Activated effector memory CD4-positive, alpha-beta T cell treated with Interleukin-2 at 50 U/mL for 16 hours (primary cell): ENCODE measurements around the gene MSL3.
A peak's percentile ranks its signal among the peaks of the same experiment; 100 is the strongest.

ENCODE experiments used
- DNase-seq: peaks from one replicate; pipeline ENCODE4 v3.0.0-alpha.2; 2020

Gene MSL3

DNA sequence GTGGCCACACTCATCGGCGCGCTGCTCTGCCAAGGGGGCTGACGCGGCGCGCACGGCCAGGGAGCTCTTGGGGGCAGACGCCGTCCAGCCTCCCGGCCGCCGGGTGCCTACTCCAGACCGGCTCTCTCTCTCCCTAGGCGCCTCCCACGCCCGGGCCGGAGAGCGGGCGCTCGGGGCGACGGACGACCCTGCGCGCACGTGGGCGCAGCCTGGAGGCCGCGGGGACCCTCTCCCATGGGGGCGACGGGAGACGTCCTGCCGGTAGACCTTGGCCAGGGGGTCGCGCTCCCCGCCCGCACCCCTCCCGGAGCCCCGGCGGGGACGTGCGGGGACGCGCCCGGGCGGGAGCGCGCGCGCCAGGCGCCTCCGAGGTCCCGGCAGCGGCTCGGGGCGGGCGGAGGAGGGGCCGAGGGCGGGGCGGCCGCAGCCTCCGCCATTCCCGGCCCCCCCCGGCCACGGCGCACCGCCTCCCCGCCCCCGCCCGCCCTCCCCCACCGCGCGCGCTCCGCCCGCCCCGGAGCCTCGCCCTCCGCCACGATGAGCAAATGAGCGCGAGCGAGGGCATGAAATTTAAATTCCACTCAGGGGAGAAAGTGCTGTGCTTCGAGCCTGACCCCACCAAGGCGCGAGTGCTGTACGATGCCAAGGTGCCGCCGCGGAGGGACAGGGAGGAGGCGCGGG, at the start of gene MSL3:
Gene MSL3 (plus strand): TSS at position 519 of the 681 bp plus-strand sequence. CDS start 27 bp downstream, at position 546.
- peak; percentile 55 for DNase-seq

GRCh38 chrX:11722304-11722703, 35.7 kb upstream of the MSL3 start:
- no peak for DNase-seq

DNA sequence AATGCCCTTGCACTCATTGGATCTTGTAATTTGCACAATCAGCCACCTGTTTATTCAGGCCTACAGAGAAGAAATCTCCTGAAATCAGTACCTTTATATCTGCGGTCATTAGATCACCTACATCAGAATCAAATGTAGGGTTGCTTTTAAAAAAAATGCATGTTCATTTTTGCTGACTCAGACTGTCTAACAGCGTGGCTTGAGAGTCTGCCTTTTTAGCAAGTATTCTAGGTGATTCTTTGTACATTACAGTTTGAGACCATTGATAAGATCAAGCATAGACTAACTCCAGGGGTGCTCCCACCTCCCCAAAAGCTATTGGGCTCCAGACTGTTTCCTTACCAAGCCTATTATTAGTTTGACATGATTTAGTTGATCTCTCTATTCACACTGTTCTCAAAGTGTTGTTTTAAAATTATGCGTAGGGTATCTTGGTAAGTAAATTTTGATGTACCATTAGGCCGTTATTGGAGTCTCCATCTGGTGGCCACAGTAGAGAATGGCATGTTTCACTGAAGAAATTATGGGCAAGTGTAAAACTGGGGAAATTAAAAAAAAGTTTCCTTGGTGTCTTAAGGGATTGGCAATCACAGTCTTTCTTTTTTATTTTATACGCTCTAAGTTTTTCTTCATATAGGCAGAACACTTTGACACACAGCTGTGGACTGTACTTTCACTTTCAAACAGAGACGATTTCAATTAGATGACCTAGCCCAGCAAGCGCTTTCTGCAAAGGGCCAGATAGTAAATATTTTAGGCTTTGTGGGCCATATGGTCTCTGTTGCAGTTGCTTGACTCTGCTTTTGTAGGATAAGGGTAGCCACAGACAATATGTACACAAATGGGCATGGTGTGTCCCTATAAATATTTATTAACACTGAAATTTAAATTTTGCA, 33.7 kb upstream of the MSL3 start:
- no peak for DNase-seq

DNA sequence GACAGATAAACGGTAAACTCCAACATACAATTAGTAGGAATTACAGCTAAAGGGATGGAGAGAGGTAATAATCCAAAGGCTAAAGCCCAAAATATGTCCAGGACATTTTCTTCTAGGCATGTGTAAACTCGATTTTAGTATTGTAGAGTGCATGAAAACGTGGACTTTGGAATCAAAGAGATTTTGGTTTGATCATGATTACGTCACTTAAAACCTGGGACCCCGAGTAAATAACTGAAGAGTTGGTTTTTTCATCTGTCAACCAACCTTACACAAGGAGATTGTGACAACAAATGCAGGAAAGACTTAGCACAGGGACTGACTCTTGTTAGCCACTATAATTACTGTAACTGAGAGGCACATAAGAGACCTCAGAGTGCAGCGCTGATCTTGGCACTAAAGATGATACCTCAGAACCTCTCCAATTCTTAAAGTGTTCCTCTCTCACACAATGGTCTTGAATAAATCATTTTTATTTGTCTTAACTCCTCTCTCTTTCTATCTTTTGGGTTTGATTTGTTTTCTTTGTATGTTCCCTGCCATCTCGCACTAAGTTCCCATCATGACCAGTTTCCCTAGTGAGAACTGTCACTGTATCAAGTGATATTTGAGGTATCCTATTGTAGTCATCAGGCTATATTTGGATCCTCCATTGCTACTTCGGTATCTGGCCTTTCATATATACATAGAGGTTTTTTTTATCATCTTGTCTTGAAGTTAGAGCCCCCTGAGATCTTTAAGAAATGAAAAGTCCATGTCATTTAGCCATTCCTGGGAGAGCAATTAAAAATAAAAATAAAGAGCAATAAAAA, 32.2 kb upstream of the MSL3 start:
- no peak for DNase-seq

DNA sequence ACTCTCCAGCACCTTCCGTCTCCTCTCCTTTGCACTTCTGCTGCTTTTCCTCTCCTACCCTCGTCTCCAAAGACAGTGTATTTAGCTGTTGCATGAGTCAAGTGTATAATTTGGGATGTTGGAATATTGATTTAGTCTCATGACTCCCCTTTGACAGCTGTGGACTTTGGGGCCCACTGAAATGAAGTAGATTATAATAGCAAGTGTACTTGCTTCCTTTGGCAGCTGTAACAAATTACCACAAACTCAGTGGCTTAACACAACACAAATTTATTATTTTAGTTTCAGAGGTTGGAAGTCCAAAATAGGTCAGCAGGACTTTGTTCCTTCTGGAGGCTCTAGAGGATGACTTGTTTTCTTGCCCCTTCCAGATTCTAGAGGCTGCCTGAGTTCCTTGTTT, 29.5 kb upstream of the MSL3 start:
- no peak for DNase-seq

DNA sequence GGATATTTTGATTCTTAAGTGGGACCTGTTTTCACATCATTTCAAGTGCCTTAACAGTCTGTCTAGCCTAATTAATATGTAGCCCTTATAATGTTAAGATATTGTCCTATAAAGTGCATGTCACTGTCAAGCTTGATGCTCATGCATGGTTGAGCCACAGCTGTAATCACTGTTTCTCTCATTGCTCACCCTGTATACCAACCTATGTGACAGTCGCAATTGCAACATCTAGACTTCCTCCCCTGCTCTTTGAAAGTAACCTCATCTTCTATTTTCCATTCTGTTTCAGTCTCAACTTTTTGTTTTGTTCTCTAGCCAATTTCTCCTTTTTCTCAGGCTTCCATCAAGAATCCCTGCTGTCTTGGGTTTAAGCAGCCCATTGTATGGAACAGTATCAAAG, 24.4 kb upstream of the MSL3 start:
- DNase-seq: no peak

- DNase-seq: no peak
Observed at GRCh38 chrX:11739776-11740175, 18.3 kb upstream of the MSL3 start.

DNA sequence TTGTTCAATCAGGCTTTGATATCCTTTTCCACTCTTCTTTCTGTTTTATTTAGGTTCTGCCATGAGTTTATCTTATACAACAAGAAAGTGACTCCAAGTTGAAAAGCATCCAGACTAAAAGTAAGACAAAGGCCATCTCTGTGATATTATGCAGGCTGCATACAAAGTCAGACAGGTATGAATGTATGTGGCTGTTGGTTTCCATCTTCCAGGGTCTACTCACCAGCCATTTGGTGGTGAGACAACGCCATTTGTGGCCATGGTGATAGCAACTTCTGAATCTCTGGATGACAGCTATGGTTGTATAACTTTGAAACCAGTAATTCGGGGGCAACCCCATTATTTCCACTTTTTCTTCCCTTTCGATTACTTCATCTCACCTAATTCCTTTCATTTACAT, 17.2 kb upstream of the MSL3 start:
- no peak for DNase-seq

GRCh38 chrX:11741574-11741973, 16.5 kb upstream of the MSL3 start:
- no peak for DNase-seq

DNA sequence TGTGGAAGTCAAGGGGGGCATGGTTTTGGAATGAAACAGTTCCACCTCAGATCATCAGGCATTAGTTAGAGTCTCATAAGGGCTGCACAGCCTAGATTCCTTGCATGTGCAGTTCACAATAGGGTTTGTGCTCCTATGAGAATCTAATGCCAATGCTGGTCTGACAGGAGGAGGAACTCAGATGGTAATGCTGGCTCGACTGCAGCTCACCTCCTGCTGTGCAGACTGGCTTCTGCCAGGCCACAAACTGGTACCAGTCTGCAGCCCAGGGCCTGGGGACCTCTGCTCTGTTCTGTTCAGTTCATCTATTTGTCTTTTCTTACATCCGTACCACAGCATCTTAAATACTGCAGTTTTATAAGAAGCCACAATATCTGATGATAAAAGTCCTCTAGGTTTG, 12.2 kb upstream of the MSL3 start:
- DNase-seq: no peak

GRCh38 chrX:11750046-11750445, 8.0 kb upstream of the MSL3 start:
- DNase-seq: no peak

GRCh38 chrX:11750694-11751093, 7.3 kb upstream of the MSL3 start:
- DNase-seq: no peak

DNA sequence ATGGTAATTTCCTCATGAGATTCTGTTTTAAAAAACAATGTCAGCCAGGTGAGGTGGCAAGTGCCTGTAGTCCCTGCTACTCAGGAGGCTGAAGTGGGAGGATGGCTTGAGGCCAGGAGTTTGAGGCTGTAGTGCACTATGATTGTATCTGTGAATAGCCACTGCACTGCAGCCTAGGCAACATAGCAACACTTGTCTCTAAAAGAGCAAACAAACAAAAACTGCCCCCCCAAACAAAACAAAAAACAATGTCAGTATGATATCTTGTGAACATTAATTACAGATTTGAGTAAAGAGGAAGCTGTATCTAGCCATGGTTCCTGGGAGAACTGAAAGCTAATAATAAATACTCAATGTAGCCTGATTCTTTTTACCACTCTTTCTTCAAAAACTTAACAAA, 6.8 kb upstream of the MSL3 start:
- DNase-seq: no peak

DNA sequence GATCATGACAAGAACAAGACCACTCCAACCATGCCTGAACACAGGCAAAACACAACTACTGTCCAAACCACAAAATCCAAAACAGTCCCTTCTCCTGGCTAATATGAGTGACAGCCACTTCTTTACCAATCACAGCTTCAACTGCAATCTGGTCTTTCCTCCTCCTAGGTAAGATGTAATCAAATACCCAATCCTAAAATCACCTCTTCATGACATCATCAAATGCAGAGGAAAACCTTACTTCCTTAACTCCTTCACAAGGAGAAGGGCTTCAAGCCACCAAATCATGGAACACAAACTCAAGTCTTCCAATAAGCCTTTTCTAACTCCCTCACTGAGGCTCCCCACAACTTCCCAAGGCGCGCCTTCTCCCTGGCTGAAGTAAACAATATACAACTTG, 4.4 kb upstream of the MSL3 start:
- DNase-seq: no peak

GRCh38 chrX:11754958-11755645, 2.9 kb upstream of the MSL3 start:
- no peak for DNase-seq

- DNase-seq: no peak
Observed at GRCh38 chrX:11755724-11756123, 2.3 kb upstream of the MSL3 start.

- no peak for DNase-seq
Observed at GRCh38 chrX:11756354-11757318, 1.4 kb upstream of the MSL3 start.

GRCh38 chrX:11757397-11757718, 679 bp upstream of the MSL3 start:
- DNase-seq: no peak

- DNase-seq: peak; percentile 78
Observed at GRCh38 chrX:11758400-11759171, 549 bp downstream of the MSL3 start.

DNA sequence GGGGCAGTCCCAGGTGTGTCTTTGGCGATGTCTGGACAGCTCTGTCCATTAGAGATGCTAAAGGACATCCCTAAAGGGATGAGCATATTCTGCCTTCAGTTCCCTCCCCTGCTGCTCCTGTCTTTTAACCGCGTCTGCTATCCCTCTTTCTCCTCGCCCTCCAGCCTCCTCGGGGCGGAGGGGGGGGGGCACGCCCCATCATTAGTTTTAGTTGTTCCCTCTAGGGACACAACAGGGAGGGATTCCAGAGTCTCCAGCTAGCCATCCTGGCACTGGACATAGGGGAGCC, 1.1 kb downstream of the MSL3 start:
- no peak for DNase-seq
